ENCODE data around the gene PDE11A. TPM values are rescaled to one million over a fixed set of nuclear protein-coding genes. Genes with fewer than 3 reads are reported as not detected.

Gene PDE11A
- total and polyA plus RNA-seq, 2 donors from 2014 or later: 0.58 to 0.82 TPM

GRCh38 chr2:177881008-177881747 lies 191.4 kb downstream of the PDE11A start:
- no peak for FAIRE-seq

GRCh38 chr2:177880285-177880684 lies 192.3 kb downstream of the PDE11A start:
- no peak overlapping the region for H3K9ac ChIP-seq (ENCODE audit: low read length in 3 of 3)
- no peak for TF ChIP-seq CTCF (IDR thresholded peaks at IDR 0.05; ENCODE audit: borderline replicate concordance, extremely low read depth, insufficient read depth)
- DNase-seq (no peak), FAIRE-seq (no peak)
- no peaks in the 10 kb centered on the region for H3K4me1 ChIP-seq (ENCODE audit: control insufficient read depth in 2 of 3, insufficient read depth in 2 of 3, low read depth in 1 of 3, low read length in 3 of 3)
- H3K36me3 ChIP-seq (ENCODE audit: control insufficient read depth in 2 of 3, insufficient read depth in 3 of 3, low read length in 3 of 3): no peaks in the 10 kb centered on the region
- intact Hi-C loops (cut with DNase I): no loop called here
- no peaks in the 10 kb centered on the region for H3K9me3 ChIP-seq (ENCODE audit: control insufficient read depth in 2 of 3, insufficient read depth in 1 of 3, low read length in 3 of 3)
- H3K4me3 ChIP-seq (ENCODE audit: low read length in 3 of 3): no peak overlapping the region
- H3K27me3 ChIP-seq (ENCODE audit: control insufficient read depth, insufficient read depth, low read length): no peaks in the 10 kb centered on the region
- H3K27ac ChIP-seq (ENCODE audit: low read depth in 2 of 2, low read length in 2 of 2): no peak overlapping the region

More at GRCh38 chr2:177881008-177881747, 191.4 kb downstream of the PDE11A start:
- Histone ChIP-seq H3K9ac (ENCODE audit: low read length in 3 of 3) (no peak overlapping the region), H3K4me3 (ENCODE audit: low read length in 3 of 3) (no peak overlapping the region), H3K27ac (ENCODE audit: low read depth in 2 of 2, low read length in 2 of 2) (no peak overlapping the region), H3K27me3 (ENCODE audit: control insufficient read depth, insufficient read depth, low read length) (no peaks in the 10 kb centered on the region), H3K4me1 (ENCODE audit: control insufficient read depth in 2 of 3, insufficient read depth in 2 of 3, low read depth in 1 of 3, low read length in 3 of 3) (no peaks in the 10 kb centered on the region), H3K36me3 (ENCODE audit: control insufficient read depth in 2 of 3, insufficient read depth in 3 of 3, low read length in 3 of 3) (no peaks in the 10 kb centered on the region), H3K9me3 (ENCODE audit: control insufficient read depth in 2 of 3, insufficient read depth in 1 of 3, low read length in 3 of 3) (no peaks in the 10 kb centered on the region)
- no peak for TF ChIP-seq CTCF (IDR thresholded peaks at IDR 0.05; ENCODE audit: borderline replicate concordance, extremely low read depth, insufficient read depth)
- DNase-seq: no peak
- intact Hi-C loops (cut with DNase I): no loop called here

DNA sequence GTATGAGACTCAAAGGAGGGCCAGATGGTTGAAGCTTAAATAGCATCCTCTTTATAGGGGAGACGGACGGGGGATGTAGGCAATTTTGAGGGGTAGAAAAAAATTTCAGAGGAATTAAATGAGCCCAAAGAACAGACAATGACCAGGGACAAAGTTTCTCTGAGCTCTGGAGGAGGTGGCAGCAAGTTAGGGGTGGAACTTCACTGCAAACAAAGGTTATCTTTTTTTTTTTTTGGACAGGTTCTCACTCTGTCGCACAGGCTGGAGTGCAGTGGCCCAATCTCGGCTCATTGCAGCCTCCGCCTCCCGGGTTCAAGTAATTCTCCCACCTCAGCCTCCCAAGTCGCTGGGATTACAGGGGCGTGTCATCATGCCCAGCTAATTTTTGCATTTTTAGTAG lies 195.6 kb downstream of the PDE11A start:
- Histone ChIP-seq H3K36me3 (ENCODE audit: control insufficient read depth in 2 of 3, insufficient read depth in 3 of 3, low read length in 3 of 3) (no peaks in the 10 kb centered on the region), H3K27me3 (ENCODE audit: control insufficient read depth, insufficient read depth, low read length) (no peaks in the 10 kb centered on the region), H3K27ac (ENCODE audit: low read depth in 2 of 2, low read length in 2 of 2) (no peak overlapping the region), H3K4me1 (ENCODE audit: control insufficient read depth in 2 of 3, insufficient read depth in 2 of 3, low read depth in 1 of 3, low read length in 3 of 3) (no peaks in the 10 kb centered on the region), H3K4me3 (ENCODE audit: low read length in 3 of 3) (no peak overlapping the region), H3K9me3 (ENCODE audit: control insufficient read depth in 2 of 3, insufficient read depth in 1 of 3, low read length in 3 of 3) (no peaks in the 10 kb centered on the region), H3K9ac (ENCODE audit: low read length in 3 of 3) (no peak overlapping the region)
- intact Hi-C loops (cut with DNase I): no loop called here
- no peak for TF ChIP-seq CTCF (IDR thresholded peaks at IDR 0.05; ENCODE audit: borderline replicate concordance, extremely low read depth, insufficient read depth)
- FAIRE-seq: no peak
- no peak for DNase-seq

Data from kidney (tissue), 14 donors.